GM03348 (cell line): ENCODE data around the gene PTPRM.

Experiments used
- DNase-seq: peaks from one replicate; pipeline ENCODE4 v3.0.0; 2012; ENCODE audit warnings: low spot score

Gene PTPRM

GRCh38 chr18:8175501-8176061 is 608.5 kb downstream of the PTPRM start:
- no peak for DNase-seq

DNA sequence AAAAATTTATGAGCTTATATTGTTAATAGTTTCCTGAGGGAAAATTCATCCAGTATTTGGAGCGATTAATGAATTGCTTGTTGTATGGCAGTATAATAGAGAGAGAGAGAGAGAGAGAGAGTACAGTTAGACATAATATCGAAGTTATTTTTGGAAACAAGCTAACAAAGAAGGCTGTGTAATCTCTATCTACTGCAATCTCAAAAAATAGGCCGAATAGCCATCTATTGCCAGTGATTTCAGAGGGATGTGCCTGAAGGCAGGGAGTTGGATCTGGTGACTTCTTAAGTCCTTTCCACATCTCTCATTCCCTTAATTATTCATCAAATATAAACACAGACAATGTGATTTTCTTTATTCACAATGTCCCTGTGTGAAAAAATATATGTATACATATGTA is 609.0 kb downstream of the PTPRM start:
- DNase-seq = no peak

DNA sequence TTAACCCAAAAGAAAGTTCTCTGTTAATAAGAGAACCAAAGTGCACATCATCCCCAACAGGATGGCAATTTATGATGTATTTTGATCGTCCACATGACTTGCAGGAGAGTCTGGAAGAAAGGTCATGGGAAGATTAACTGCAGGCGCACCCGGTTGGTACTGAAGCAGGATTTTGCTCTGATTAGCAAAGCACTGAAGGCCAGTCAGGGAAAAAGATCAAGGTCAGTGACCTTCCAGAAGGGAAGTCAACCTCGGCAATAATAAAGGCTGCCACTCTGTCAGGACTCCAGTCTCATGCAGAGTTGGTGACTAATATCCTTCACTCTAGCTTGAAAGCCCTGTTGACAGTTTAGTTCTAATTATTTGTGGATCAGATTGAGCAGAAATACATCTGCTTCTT is 609.4 kb downstream of the PTPRM start:
- no peak for DNase-seq

DNA sequence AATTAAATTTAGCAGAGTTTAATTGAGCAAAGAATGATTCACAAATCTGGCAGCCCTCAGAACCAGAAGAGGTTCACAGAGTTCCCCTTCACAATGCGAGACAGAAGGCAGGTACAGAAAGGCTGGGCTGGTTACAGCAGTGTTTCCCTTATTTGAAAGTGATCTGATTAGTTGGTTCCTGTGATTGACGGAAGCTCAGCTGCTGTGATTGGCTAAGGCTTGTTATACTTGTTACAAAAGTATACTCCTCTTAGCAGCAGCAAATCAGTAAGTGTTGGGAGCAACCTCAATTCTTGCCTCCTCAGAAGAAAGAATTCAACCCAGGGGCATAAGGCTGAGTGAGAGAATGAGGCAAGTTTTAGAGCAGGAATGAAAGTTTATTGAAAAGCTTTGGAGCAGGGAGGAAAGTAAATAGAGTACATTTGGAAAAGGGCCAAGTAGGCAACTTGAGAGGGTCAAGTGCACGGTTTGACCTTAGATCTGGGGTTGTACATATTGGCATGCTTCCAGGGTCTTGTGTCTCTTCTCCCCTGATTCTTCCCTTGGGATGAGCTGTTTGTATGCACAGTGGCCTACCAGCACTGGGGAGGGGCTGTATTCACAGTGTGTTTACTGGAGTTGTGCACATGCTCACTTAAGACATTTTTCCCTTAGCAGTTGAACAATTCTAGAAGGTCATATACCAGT is 610.4 kb downstream of the PTPRM start:
- no peak for DNase-seq

- DNase-seq = no peak
Observed at GRCh38 chr18:8186413-8186812, 619.3 kb downstream of the PTPRM start.

DNA sequence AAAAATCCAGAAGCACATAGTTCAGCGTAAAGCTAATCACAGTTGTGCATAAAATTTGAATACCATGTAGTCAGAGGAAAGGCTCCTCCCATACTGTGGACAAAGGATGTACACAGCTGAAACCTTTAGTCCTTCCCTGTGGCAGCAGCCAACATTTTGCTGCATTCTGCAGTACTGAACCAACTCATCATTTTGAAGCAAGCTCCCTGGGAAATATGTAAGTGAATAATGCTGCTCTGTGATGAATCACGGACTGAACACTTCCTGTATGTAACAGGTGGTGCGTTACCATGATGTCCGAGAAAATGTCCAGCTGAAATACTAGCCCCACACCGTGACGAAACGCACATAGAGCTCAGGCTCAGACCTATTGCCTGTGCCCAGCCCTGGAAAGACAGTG is 621.1 kb downstream of the PTPRM start:
- no peak for DNase-seq

- DNase-seq = no peak
Observed at GRCh38 chr18:8190980-8191379, 623.9 kb downstream of the PTPRM start.

- no peak for DNase-seq
Observed at GRCh38 chr18:8194431-8194830, 627.3 kb downstream of the PTPRM start.

GRCh38 chr18:8196238-8196637 is 629.1 kb downstream of the PTPRM start:
- no peak for DNase-seq

- no peak for DNase-seq
Observed at GRCh38 chr18:8197499-8197898, 630.4 kb downstream of the PTPRM start.

DNA sequence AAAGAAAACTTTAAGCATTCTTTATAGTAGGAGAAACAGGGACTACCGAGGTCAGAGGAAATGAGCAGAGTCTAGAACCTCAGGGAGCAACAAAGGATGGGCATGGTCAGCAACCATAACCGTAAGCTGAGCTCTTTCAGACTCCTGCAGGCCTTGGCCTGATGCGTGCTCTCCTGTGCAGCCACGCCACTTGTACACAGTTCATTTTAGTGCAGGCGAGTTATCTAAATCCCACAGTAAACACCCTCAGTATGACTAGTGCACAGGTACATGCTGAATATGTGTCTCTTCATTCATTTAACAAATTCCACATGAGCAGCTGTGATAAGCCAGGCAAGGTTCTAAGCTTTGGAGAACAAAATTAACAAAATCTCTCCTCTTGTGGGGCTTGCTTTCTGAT is 640.9 kb downstream of the PTPRM start:
- no peak for DNase-seq

GRCh38 chr18:8208716-8209115 is 641.6 kb downstream of the PTPRM start:
- DNase-seq = no peak

DNA sequence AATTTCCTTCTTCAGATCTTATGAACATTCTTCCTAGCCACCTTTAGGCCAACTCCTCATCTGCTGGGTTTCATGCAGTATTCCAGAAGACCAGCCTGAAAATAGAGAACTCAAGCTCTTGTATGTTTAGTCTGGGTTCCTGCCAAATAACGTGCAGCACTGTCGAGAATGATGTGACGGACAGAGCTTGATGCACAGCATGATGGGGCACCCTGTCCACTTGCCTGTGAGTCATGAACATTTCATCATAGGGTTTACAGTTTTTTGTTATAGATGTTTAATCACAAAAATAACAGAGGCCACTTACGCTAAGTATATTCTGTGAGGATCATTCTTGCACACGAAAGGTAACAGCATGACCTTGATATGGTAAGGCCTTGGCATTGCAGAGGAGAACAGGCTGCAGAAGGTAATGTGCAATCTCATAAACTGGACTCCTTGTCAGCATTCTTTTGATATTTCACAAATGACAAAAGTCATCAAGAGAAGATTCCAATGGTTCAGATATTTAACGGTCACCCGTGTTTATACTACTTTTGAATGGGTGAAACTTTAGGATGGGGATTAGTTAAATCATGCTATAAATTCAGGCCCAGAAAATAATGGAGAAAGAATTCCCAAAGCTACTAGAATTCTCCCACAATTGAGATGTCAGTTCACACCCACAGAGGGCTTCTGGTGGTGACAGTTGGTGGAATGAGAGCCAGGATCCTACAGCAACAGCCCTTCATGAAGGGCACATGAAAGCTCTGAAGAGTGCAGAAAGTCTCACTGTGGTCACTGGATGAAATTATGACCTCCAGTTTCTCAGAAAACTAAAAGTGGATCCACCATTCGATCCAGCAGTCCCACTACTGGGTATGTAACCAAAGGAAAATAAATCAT is 646.0 kb downstream of the PTPRM start:
- DNase-seq = no peak

DNA sequence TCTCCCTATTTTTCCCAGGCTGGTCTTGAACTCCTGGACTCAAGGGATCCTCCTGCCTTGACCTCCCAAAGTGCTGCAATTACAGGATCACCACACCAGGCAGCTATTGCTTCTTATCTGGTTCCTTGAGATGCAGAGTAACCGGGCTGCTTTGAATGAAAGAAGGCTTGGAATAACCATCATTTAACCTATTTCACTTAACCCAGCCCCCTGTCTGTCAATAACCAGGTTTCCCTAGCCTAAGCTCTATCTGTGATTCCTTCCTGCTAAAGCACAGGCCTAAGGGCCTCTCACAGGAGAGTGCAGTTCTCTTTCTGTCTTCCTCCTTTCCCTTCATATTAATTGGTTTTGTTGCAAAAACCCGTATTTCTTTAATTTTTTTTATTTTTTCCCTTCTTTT is 648.6 kb downstream of the PTPRM start:
- DNase-seq = no peak

DNA sequence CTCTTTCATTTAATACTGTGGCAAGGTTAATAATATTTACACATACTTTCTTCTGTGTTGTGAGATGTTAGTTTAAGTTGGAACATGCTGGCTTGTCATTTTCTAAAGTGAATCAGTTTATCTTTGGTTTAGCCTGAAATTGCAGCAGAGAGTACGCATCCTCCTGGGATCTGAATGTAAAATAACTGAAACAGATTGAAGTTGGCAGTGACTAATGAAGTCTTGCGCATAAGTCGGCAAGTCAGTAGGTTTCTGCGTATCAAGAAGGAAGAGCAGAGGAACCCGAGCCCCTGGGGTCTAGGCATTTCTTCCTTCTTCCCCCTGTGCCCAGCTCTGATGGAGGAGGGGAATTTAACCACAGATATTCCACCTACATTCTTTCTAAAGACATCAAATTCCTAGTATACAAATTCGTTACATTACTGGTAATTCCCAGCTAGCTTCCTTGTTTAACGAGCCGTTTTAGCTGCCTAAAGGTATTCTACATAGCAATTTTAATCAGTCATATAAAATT is 650.0 kb downstream of the PTPRM start:
- DNase-seq = no peak

DNA sequence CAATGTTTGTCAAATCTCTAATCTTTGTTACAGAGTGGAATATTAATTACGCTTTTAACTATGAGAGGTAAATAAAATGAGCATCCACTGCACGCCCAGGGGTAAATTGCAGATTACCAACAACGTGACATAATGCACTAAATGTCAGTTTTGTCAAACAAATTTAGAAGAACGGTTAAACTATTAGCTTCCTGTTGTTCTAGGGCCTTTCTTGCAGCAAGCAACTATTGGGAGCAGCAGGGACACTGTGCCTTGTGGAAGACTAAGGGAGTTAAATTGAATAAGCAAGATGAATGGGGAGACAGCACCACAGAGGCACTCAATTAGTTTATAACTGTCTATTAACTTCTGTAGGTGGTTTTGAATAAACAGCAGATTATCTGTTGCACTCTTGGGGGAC is 651.1 kb downstream of the PTPRM start:
- DNase-seq = no peak

- DNase-seq = no peak
Observed at GRCh38 chr18:8221452-8221851, 654.3 kb downstream of the PTPRM start.

- DNase-seq = no peak
Observed at GRCh38 chr18:8224576-8224975, 657.5 kb downstream of the PTPRM start.

- DNase-seq = no peak
Observed at GRCh38 chr18:8229040-8229439, 661.9 kb downstream of the PTPRM start.

DNA sequence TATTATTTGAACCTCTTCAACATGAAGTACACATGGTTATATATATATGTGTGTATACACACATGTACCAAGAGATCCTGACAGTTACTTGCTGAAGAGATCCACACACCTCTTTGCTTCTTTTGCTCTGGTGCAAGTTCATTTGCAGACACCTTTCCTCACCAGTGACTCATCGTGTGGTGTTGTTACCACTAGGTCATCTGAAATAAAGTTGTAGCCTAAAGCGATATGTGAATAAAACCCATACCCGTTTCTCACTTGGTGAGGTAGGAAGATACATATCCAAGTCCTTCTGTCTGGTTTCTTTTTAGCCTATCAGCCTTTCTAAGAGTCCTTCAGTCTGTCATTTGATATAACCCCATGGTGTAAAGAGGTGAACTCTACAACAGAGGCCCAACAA is 662.7 kb downstream of the PTPRM start:
- DNase-seq = no peak

DNA sequence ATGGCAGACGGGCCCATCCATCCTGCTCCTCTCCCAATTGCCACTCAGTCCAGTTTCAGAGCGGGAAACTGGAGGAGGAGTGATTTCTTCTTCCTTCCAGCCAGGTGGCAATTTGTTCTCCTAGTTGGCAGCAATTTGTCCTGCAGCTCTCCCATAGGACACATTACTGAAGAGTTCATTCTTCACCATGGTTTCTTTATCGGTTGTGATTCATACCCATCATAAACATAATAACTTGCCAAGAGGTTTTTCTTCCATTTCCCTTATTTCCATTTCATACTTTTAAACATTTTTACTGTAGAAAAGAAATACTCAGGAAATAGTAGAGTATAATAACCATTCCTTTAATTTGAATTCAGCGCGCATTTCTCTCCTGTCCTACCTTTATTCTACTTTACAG is 664.2 kb downstream of the PTPRM start:
- DNase-seq = no peak

DNA sequence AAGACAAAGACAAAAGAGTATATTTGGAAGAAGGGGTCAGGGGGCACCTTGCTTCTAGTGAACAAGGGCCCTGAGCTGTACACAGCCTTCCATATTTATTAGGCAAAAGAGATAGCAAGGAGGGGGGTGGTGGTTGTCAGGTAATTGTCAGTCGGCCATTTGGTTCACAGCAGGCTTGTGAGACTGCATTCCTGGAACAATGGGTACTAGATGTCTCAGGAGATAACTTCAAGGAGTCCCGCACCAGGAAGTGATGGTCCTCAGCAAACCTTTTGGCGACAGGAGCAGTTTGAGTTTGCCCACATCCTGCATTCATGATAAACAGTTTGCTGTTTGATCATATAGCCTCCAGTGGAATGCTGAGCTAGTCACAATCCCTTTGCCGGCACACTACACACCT is 665.7 kb downstream of the PTPRM start:
- DNase-seq = no peak

DNA sequence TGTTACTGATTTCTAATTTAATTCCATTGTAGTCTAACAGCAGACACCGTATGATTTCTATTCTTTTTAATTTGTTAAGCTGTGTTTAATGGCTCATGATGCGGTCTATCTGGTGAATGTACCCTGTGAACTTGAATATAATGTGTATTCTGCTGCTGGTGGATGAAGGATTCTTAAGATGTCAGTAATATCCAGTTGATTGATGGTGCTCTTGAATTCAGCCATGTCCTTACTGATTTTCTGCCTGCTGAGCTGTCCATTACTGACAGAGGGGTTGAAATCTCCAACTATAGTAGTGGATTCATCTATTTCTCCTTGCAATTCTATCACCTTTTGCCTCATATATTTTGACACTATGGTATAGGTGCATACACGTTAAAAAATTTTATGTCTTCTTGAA is 668.8 kb downstream of the PTPRM start:
- no peak for DNase-seq
